Ectodermal cell (in vitro differentiated cells): ENCODE results near the gene NACC2.

ENCODE experiments used
- H3K27ac ChIP-seq: 2 replicates; pipeline ENCODE4 v1.7.0; 2013; ENCODE audit warnings: mild to moderate bottlenecking, low read depth, low read length; ENCODE audit not compliant: insufficient read depth, poor library complexity, severe bottlenecking
- H3K27me3 ChIP-seq: 2 replicates; pipeline ENCODE4 v1.7.0; 2013; ENCODE audit warnings: mild to moderate bottlenecking, low read length; ENCODE audit not compliant: insufficient read depth, control insufficient read depth, poor library complexity, severe bottlenecking
- H3K36me3 ChIP-seq: one replicate; pipeline ENCODE4 v1.7.0; 2013; ENCODE audit warnings: low read length; ENCODE audit not compliant: control insufficient read depth, insufficient read depth
- H3K4me1 ChIP-seq: one replicate; pipeline ENCODE4 v1.7.0; 2013; ENCODE audit warnings: low read length; ENCODE audit not compliant: control insufficient read depth, insufficient read depth
- H3K4me3 ChIP-seq: 2 replicates; pipeline ENCODE4 v1.7.0; 2013; ENCODE audit warnings: low read depth, low read length, control low read depth; ENCODE audit not compliant: insufficient read depth
- H3K9me3 ChIP-seq: 2 replicates; pipeline ENCODE4 v1.7.0; 2013; ENCODE audit warnings: mild to moderate bottlenecking, low read length, moderate library complexity; ENCODE audit not compliant: control insufficient read depth
- WGBS, 2 experiments: methylation state at CpG; one replicate each; pipeline ENCODE4 v1.1.7; 2013; ENCODE audit warnings: missing lambda C conversion rate in 2 of 2; 5-methylcytosine and 5-hydroxymethylcytosine counted together

The NACC2 gene

GRCh38 chr9:135993765-135994500 is 101.2 kb downstream of the NACC2 start:
- Histone ChIP-seq H3K9me3 (no peaks in the 10 kb centered on the region), H3K4me1 (peaks cover 41% of the 10 kb centered on the region), H3K4me3 (no peak overlapping the region), H3K27me3 (no peaks in the 10 kb centered on the region), H3K27ac (no peak overlapping the region), H3K36me3 (no peaks in the 10 kb centered on the region)
- 64 to 69% methylated on average over 27 of the region's 27 CpGs for WGBS, 2 experiments

- Histone ChIP-seq H3K9me3 (no peaks in the 10 kb centered on the region), H3K27me3 (no peaks in the 10 kb centered on the region), H3K27ac (no peak overlapping the region), H3K4me1 (peaks cover 41% of the 10 kb centered on the region), H3K4me3 (no peak overlapping the region), H3K36me3 (no peaks in the 10 kb centered on the region)
- 61 to 69% methylated on average over 12 to 13 of the region's 13 CpGs for WGBS, 2 experiments
These were observed 101.7 kb downstream of the NACC2 start for GRCh38 chr9:135993409-135993742.

- Histone ChIP-seq H3K36me3 (no peaks in the 10 kb centered on the region), H3K4me3 (peak overlapping the region; percentile 33), H3K27me3 (no peaks in the 10 kb centered on the region), H3K9me3 (no peaks in the 10 kb centered on the region), H3K27ac (peak overlapping the region; percentile 50), H3K4me1 (peaks cover 41% of the 10 kb centered on the region)
- 11 to 12% methylated on average over 32 of the region's 32 CpGs for WGBS, 2 experiments
These were observed 102.3 kb downstream of the NACC2 start for GRCh38 chr9:135992486-135993408.

GRCh38 chr9:135991771-135992170 is 103.3 kb downstream of the NACC2 start:
- H3K36me3 ChIP-seq = no peaks in the 10 kb centered on the region
- no peak overlapping the region for H3K4me3 ChIP-seq
- no peak overlapping the region for H3K27ac ChIP-seq
- H3K4me1 ChIP-seq = peaks cover 41% of the 10 kb centered on the region
- H3K27me3 ChIP-seq = no peaks in the 10 kb centered on the region
- H3K9me3 ChIP-seq = no peaks in the 10 kb centered on the region
- 82 to 87% methylated on average over 17 to 18 of the region's 18 CpGs for WGBS, 2 experiments

GRCh38 chr9:135990468-135991429 is 104.3 kb downstream of the NACC2 start:
- H3K4me3 ChIP-seq = no peak overlapping the region
- WGBS, 2 experiments = 59 to 66% methylated on average over 17 to 20 of the region's 21 CpGs
- H3K36me3 ChIP-seq = no peaks in the 10 kb centered on the region
- H3K9me3 ChIP-seq = no peaks in the 10 kb centered on the region
- H3K4me1 ChIP-seq = peaks cover 41% of the 10 kb centered on the region
- no peaks in the 10 kb centered on the region for H3K27me3 ChIP-seq
- H3K27ac ChIP-seq = no peak overlapping the region

GRCh38 chr9:135989722-135990467 is 105.2 kb downstream of the NACC2 start:
- WGBS, 2 experiments = 83 to 84% methylated on average over 36 of the region's 36 CpGs
- H3K4me1 ChIP-seq = peaks cover 41% of the 10 kb centered on the region
- no peak overlapping the region for H3K4me3 ChIP-seq
- H3K9me3 ChIP-seq = no peaks in the 10 kb centered on the region
- H3K36me3 ChIP-seq = no peaks in the 10 kb centered on the region
- H3K27ac ChIP-seq = no peak overlapping the region
- H3K27me3 ChIP-seq = no peaks in the 10 kb centered on the region

GRCh38 chr9:135989157-135989556 is 105.9 kb downstream of the NACC2 start:
- Histone ChIP-seq H3K9me3 (no peaks in the 10 kb centered on the region), H3K4me1 (peaks cover 34% of the 10 kb centered on the region), H3K36me3 (no peaks in the 10 kb centered on the region), H3K27me3 (no peaks in the 10 kb centered on the region), H3K27ac (no peak overlapping the region), H3K4me3 (no peak overlapping the region)
- WGBS, 2 experiments = 90 to 91% methylated on average over 8 of the region's 8 CpGs

GRCh38 chr9:135988493-135988892 is 106.6 kb downstream of the NACC2 start:
- no peak overlapping the region for H3K4me3 ChIP-seq
- peaks cover 28% of the 10 kb centered on the region for H3K4me1 ChIP-seq
- H3K9me3 ChIP-seq = no peaks in the 10 kb centered on the region
- no peak overlapping the region for H3K27ac ChIP-seq
- H3K27me3 ChIP-seq = no peaks in the 10 kb centered on the region
- 93 to 94% methylated on average over 17 of the region's 17 CpGs for WGBS, 2 experiments
- no peaks in the 10 kb centered on the region for H3K36me3 ChIP-seq

- WGBS, 2 experiments = 96 to 97% methylated on average over 16 of the region's 16 CpGs
- Histone ChIP-seq H3K36me3 (no peaks in the 10 kb centered on the region), H3K27me3 (no peaks in the 10 kb centered on the region), H3K9me3 (no peaks in the 10 kb centered on the region), H3K4me3 (no peak overlapping the region), H3K4me1 (peaks cover 23% of the 10 kb centered on the region), H3K27ac (no peak overlapping the region)
These were observed 107.2 kb downstream of the NACC2 start for GRCh38 chr9:135987838-135988404.
